Measurements from ENCODE around the gene GABRA4.

The GABRA4 gene

GRCh38 chr4:46949822-46950221 is 43.6 kb downstream of the GABRA4 start:
- H3K4me3 Mint-ChIP-seq: no peak overlapping the region
- H3K27me3 Mint-ChIP-seq (ENCODE audit: low read depth): peaks cover 6% of the 10 kb centered on the region
- H3K9me3 Mint-ChIP-seq: no peaks in the 10 kb centered on the region
- no peaks in the 10 kb centered on the region for H3K4me1 Mint-ChIP-seq
- no peak overlapping the region for H3K27ac Mint-ChIP-seq
- no peaks in the 10 kb centered on the region for H3K36me3 Mint-ChIP-seq (ENCODE audit: low read depth)
- TF ChIP-seq CTCF (IDR thresholded peaks at IDR 0.05; ENCODE audit: unreplicated experiment in 3 of 3): no peak

GRCh38 chr4:46947541-46947940 is 45.8 kb downstream of the GABRA4 start:
- H3K4me1 Mint-ChIP-seq: no peaks in the 10 kb centered on the region
- H3K4me3 Mint-ChIP-seq: no peak overlapping the region
- peaks cover 6% of the 10 kb centered on the region for H3K27me3 Mint-ChIP-seq (ENCODE audit: low read depth)
- no peak for TF ChIP-seq CTCF (IDR thresholded peaks at IDR 0.05; ENCODE audit: unreplicated experiment in 3 of 3)
- no peaks in the 10 kb centered on the region for H3K36me3 Mint-ChIP-seq (ENCODE audit: low read depth)
- no peak overlapping the region for H3K27ac Mint-ChIP-seq
- H3K9me3 Mint-ChIP-seq: no peaks in the 10 kb centered on the region

DNA sequence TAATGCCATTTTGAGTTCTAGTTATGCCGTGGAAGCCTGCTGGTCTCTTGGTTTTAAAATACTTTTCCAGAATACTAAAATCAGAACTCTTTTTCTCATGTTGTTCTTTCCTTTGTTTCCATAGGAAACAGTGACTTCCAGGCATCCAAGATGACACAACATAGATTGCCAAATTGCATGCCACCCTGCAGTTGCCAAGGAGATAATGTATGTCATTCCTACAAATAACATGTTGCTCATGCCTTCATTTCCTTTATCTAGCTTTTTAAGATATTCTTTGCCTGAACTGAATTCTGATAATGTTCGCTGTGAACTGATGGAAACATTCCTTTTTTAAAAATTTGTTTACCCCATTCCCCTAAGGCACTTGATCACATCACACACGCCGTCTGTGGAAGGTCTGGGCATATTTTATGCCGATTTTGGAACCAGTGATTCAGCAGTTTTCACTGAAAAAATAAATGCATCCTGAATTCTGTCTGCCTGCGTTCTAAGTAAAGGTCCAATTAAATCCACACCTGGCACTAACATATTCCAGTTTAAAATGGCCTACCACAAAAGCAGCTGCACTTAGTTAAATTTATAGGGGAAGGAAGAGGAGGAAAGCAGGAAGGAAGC is 46.4 kb downstream of the GABRA4 start:
- Mint-ChIP-seq H3K27ac (no peak overlapping the region), H3K4me3 (no peak overlapping the region), H3K27me3 (ENCODE audit: low read depth) (peaks cover 6% of the 10 kb centered on the region), H3K4me1 (no peaks in the 10 kb centered on the region), H3K36me3 (ENCODE audit: low read depth) (no peaks in the 10 kb centered on the region), H3K9me3 (no peaks in the 10 kb centered on the region)
- TF ChIP-seq CTCF (IDR thresholded peaks at IDR 0.05; ENCODE audit: unreplicated experiment in 3 of 3): no peak

- H3K9me3 Mint-ChIP-seq: no peaks in the 10 kb centered on the region
- no peak for TF ChIP-seq CTCF (IDR thresholded peaks at IDR 0.05; ENCODE audit: unreplicated experiment in 3 of 3)
- H3K27ac Mint-ChIP-seq: no peak overlapping the region
- peaks cover 6% of the 10 kb centered on the region for H3K27me3 Mint-ChIP-seq (ENCODE audit: low read depth)
- H3K4me1 Mint-ChIP-seq: no peaks in the 10 kb centered on the region
- H3K36me3 Mint-ChIP-seq (ENCODE audit: low read depth): no peaks in the 10 kb centered on the region
- no peak overlapping the region for H3K4me3 Mint-ChIP-seq
Measured at GRCh38 chr4:46945062-46945461, 48.3 kb downstream of the GABRA4 start.

GRCh38 chr4:46944345-46944744 is 49.0 kb downstream of the GABRA4 start:
- no peaks in the 10 kb centered on the region for H3K36me3 Mint-ChIP-seq (ENCODE audit: low read depth)
- H3K27me3 Mint-ChIP-seq (ENCODE audit: low read depth): peaks cover 6% of the 10 kb centered on the region
- no peaks in the 10 kb centered on the region for H3K9me3 Mint-ChIP-seq
- no peaks in the 10 kb centered on the region for H3K4me1 Mint-ChIP-seq
- no peak for TF ChIP-seq CTCF (IDR thresholded peaks at IDR 0.05; ENCODE audit: unreplicated experiment in 3 of 3)
- no peak overlapping the region for H3K27ac Mint-ChIP-seq
- H3K4me3 Mint-ChIP-seq: no peak overlapping the region

GRCh38 chr4:46937493-46937892 is 55.9 kb downstream of the GABRA4 start:
- Mint-ChIP-seq H3K9me3 (no peaks in the 10 kb centered on the region), H3K27ac (no peak overlapping the region), H3K4me1 (no peaks in the 10 kb centered on the region), H3K4me3 (no peak overlapping the region), H3K36me3 (ENCODE audit: low read depth) (no peaks in the 10 kb centered on the region), H3K27me3 (ENCODE audit: low read depth) (no peaks in the 10 kb centered on the region)
- TF ChIP-seq CTCF (IDR thresholded peaks at IDR 0.05; ENCODE audit: unreplicated experiment in 3 of 3): peak in 1 of 3 experiments; percentile 27
